NCI-H748 treated with DMSO at 0.1 percent for 48 hours (cell line): ENCODE results near the gene PCDH19.

Experiments
- DNase-seq: peaks from one replicate; lab custom pipeline; 2025; lab: John Stamatoyannopoulos, UW

Gene PCDH19

GRCh38 chrX:100296183-100296753 is 113.8 kb downstream of the PCDH19 start:
- DNase-seq, result no peak

GRCh38 chrX:100294965-100295364 is 115.1 kb downstream of the PCDH19 start:
- no peak for DNase-seq

GRCh38 chrX:100289066-100289558 is 121.0 kb downstream of the PCDH19 start:
- DNase-seq, result no peak

GRCh38 chrX:100277231-100277630 is 132.8 kb downstream of the PCDH19 start:
- DNase-seq, result no peak

GRCh38 chrX:100274916-100275315 is 135.2 kb downstream of the PCDH19 start:
- no peak for DNase-seq

- no peak for DNase-seq
Observed at GRCh38 chrX:100265179-100265578, 144.9 kb downstream of the PCDH19 start.

GRCh38 chrX:100264200-100264599 is 145.9 kb downstream of the PCDH19 start:
- DNase-seq, result no peak

- no peak for DNase-seq
Observed at GRCh38 chrX:100263650-100264049, 146.4 kb downstream of the PCDH19 start.

GRCh38 chrX:100248885-100249493 is 161.1 kb downstream of the PCDH19 start:
- DNase-seq, result no peak

- no peak for DNase-seq
Observed at GRCh38 chrX:100247826-100248225, 162.2 kb downstream of the PCDH19 start.

- no peak for DNase-seq
Observed at GRCh38 chrX:100244681-100245080, 165.4 kb downstream of the PCDH19 start.
